Muscle layer of duodenum (tissue), 2 donors: Measurements from ENCODE around the gene DDX11.
A peak's percentile ranks its signal among the peaks of the same experiment; 100 is the strongest.
"Not testable (repeated sequence)": the region's sequence is repeated elsewhere in the genome, so short reads cannot be mapped to it uniquely, and the experiment has no call there.

Experiments used
- H3K27ac ChIP-seq: one replicate; pipeline ENCODE4 v1.7.0; 2013; ENCODE audit warnings: mild to moderate bottlenecking, low read length
- H3K27me3 ChIP-seq: one replicate; pipeline ENCODE4 v1.7.0; 2013; ENCODE audit warnings: low read depth, mild to moderate bottlenecking, control low read depth, low read length
- H3K36me3 ChIP-seq, 2 donors: one replicate each; pipeline ENCODE4 v1.7.0; 2013; ENCODE audit warnings: low read length in 2 of 2, control low read depth in 1 of 2, mild to moderate bottlenecking in 1 of 2; ENCODE audit not compliant: insufficient read depth in 2 of 2, control insufficient read depth in 1 of 2
- H3K4me1 ChIP-seq, 2 donors: one replicate each; pipeline ENCODE4 v1.7.0; 2013; ENCODE audit warnings: low read length in 2 of 2, mild to moderate bottlenecking in 2 of 2, control low read depth in 1 of 2, moderate library complexity in 1 of 2; ENCODE audit not compliant: insufficient read depth in 2 of 2, control insufficient read depth in 1 of 2
- H3K4me3 ChIP-seq, 2 donors: one replicate each; pipeline ENCODE4 v1.7.0; 2013; ENCODE audit warnings: low read length in 2 of 2, low read depth in 1 of 2, mild to moderate bottlenecking in 1 of 2
- H3K9me3 ChIP-seq, 2 donors: one replicate each; pipeline ENCODE4 v1.7.0; 2013; ENCODE audit warnings: low read length in 2 of 2, control low read depth in 1 of 2, mild to moderate bottlenecking in 1 of 2; ENCODE audit not compliant: control insufficient read depth in 1 of 2
- donor health status: healthy.

Gene DDX11

DNA sequence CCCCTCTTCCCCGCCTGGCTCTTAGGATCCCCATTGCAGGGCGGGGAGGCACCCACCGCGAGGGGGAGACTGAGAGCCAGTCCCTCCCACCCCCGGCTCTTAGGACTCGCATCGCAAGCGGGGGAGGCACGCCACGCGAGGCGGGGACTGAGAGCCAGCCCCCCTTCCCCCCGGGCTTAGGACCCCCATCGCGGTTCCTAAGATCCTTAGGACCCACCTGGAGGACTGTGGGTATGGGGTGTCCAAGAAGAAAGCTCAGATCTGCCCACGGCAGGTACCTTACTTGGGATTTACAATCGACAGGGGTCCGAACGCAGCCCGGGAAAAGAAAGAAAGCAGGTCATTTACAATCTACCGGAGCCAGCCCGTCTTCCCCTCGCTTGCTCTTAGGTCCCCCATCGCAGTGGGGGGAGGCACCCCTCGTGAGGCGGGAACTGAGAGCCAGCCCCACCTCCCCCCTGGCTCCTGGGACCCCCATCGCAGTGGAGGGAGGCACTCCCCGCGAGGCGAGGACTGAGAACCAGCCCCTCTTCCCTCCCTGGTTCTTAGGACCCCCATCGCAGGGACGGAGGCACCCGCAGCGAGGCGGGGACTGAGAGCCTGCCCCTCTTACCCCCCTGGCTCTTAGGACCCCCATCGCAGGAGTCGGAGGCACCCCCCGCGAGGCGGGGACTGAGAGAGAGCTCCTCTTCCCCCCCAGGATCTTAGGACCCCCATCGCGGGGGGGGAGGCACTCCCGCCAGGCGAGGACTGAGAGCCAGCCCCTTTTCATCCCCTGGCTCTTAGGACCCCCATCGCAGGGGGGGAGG lies 43.7 kb downstream of the DDX11 start:
- H3K4me3 ChIP-seq: peak overlapping the region; percentile 57 to 62
- no peak overlapping the region for H3K27ac ChIP-seq
- no peaks in the 10 kb centered on the region for H3K9me3 ChIP-seq
- peaks cover 16% of the 10 kb centered on the region for H3K27me3 ChIP-seq
- H3K36me3 ChIP-seq: no peaks in the 10 kb centered on the region
- H3K4me1 ChIP-seq: peaks cover 0 to 25% of the 10 kb centered on the region in 2 donors

DNA sequence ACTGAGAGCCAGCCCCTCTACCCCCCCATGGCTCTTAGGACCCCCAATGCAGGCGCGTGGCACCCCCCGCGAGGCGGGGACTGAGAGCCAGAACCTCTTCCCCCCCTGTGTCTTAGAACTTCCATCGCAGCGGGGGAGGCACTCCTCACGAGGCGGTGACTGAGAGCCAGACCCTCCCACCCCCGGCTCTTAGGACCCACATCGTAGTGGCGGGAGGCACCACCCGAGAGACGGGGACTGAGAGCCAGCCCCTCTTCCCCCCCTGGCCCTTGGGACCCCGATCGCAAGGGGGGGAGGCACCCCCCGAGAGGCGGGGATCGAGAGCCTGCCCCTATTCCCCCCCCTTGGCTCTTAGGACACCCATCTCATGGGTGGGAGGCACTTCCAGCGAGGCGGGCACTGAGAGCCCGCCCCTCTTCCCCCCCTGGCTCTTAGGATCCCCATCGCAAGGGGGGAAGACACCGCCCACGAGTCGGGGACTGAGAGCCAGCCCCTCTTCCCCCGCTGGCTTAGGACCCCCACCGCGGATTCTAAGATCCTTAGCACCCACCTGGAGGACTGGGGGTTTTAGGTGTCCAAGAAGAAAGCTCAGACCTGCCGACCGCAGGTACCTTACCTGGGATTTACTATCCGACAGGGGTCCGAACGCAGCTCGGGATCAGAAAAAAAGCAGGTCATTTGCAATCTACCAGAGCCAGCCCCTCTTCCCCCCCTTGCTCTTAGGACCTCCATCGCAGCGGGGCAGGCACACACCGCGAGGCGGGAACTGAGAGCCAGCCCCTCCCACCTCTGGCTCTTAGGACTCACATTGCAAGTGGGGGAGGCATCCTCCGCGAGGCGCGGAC lies 44.9 kb downstream of the DDX11 start:
- Histone ChIP-seq H3K4me3 (peak overlapping the region; percentile 21 to 57), H3K9me3 (no peaks in the 10 kb centered on the region), H3K27me3 (peaks cover 16% of the 10 kb centered on the region), H3K4me1 (peaks cover 0 to 25% of the 10 kb centered on the region in 2 donors), H3K36me3 (no peaks in the 10 kb centered on the region), H3K27ac (no peak overlapping the region)

DNA sequence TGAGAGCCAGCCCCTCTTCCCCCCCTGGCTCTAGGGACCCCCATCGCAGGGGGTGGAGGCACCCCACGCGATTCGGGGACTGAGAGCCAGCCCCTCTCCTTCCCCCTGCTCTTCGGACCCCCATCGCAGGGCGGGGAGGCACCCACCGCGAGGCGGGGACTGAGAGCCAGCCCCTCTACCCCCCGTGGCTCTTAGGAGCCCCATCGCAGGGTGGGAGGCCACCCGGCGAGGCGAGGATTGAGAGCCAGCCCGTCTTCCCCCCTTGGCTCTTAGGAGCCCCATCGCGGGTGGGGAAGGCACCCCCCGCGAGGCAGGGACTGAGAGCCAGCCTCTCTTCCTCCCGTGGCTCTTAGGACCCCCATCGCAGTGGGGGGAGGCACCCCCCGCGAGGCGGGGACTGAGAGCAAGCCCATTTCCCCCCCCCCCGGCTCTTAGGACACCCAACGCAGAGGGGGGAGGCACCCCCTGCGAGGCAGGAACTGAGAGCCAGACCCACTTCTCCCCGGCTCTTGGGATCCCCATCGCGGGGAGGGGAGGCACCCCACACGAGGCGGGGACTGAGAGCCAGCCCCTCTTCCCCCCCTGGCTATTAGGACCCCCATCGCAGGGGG lies 45.6 kb downstream of the DDX11 start:
- peaks cover 16% of the 10 kb centered on the region for H3K27me3 ChIP-seq
- H3K36me3 ChIP-seq: no peaks in the 10 kb centered on the region
- no peaks in the 10 kb centered on the region for H3K9me3 ChIP-seq
- H3K4me1 ChIP-seq: peaks cover 0 to 25% of the 10 kb centered on the region in 2 donors
- peak overlapping the region in 1 of 2 donors; percentile 57 for H3K4me3 ChIP-seq
- no peak overlapping the region for H3K27ac ChIP-seq

DNA sequence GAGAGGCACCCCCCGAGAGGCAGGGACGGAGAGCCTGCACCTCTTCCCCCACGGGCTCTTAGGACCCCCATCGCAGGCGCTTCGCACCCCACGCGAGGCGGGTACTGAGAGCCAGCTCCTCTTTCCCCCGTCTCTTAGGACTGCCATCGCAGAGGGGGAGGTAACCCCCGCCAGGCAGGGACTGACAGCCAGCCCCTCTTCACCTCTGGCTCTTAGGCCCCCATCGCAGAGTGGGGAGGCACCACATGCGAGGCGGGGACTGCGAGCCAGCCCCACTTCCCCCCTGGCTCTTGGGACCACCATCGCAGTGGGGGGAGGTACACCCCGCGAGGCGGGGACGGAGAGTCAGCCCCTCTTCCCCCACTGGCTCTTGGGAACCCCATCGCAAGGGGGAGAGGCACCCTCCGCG lies 46.1 kb downstream of the DDX11 start:
- H3K4me3 ChIP-seq: peak overlapping the region in 1 of 2 donors; percentile 57
- peaks cover 16% of the 10 kb centered on the region for H3K27me3 ChIP-seq
- H3K4me1 ChIP-seq: peaks cover 0 to 25% of the 10 kb centered on the region in 2 donors
- H3K27ac ChIP-seq: no peak overlapping the region
- H3K36me3 ChIP-seq: no peaks in the 10 kb centered on the region
- no peaks in the 10 kb centered on the region for H3K9me3 ChIP-seq

DNA sequence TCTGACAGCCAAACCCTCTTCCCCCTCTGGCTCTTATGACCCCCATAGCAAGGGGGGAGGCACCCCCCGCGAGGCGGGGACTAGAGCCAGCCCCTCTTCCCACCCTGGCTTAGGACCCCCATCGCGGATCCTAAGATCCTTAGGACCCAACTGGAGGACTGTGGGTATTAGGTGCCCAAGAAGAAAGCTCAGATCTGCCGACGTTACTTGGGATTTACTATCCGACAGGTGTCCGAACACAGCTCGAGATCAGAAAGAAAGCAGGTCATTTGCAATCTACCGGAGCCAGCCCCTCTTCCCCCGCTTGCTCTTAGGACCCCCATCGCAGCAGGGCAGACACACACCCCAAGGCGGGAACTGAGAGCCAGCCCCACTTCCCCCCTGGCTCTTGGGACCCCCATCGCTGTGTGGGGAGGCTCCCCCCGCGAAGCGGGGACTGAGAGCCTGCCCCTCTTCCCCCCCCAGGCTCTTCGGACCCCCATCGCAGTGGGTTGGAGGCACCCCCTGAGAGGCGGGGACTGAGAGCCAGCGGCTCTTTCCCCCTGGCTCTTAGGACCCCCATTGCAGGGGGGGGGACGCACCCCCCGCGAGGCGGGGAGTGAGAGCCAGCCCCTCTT lies 46.8 kb downstream of the DDX11 start:
- no peak overlapping the region for H3K4me3 ChIP-seq

DNA sequence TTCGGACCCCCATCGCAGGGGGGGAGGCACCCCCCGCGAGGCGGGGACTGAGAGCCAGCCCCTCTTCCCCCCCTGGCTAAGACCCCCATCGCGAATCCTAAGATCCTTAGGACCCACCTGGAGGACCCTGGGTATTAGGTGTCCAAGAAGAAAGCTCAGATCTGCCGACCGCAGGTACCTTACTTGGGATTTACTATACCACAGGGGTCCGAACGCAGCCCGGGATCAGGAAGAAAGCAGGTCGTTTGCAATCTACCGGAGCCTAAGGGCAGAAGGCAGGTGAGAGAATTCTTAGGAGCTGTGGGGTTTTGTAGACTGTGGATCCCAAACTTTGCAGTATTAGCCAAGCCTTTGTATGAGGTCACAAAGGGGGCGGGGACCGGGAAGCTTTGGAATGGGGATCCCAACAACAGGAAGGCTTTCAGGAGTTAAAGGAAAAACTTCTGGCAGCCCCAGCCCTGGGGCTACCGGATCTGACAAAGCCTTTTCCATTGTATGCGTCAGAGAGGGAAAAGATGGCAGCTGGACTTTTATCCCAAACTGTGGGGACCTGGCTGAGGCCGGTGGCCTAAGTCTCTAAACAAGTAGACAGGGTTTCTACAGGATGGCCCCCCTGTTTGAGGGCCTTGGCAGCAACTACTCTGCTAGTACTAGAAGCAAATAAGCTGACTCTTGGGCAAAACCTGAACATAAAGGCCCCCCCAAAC lies 47.5 kb downstream of the DDX11 start:
- H3K36me3 ChIP-seq, H3K9me3 ChIP-seq, H3K27ac ChIP-seq, H3K4me3 ChIP-seq: not testable (repeated sequence)
- peaks cover 0 to 25% of the 10 kb centered on the region in 2 donors for H3K4me1 ChIP-seq
- peaks cover 16% of the 10 kb centered on the region for H3K27me3 ChIP-seq

More for the DNA sequence above, 46.8 kb downstream of the DDX11 start:
- Histone ChIP-seq H3K4me1 (peaks cover 0 to 25% of the 10 kb centered on the region in 2 donors), H3K27me3 (peaks cover 16% of the 10 kb centered on the region), H3K9me3 (no peaks in the 10 kb centered on the region), H3K27ac (no peak overlapping the region), H3K36me3 (no peaks in the 10 kb centered on the region)

DNA sequence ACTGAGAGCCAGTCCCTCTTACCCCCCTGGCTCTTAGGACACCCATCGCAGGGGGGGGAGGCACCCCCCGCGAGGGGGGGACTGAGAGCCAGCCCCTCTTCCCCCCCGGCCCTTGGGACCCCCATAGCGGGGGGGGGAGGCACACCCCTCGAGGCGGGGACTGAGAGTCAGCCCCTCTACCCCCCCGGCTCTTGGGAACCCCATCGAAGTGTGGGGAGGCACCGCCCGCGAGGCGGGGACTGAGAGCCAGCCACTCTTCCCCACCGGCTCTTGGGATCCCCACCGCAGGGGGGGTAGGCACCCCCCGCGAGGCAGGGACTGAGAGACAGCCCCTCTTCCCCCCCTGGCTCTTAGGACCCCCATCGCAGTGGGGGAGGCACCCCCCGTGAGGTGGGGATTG lies 48.8 kb downstream of the DDX11 start:
- Histone ChIP-seq H3K27ac (no peak overlapping the region), H3K4me1 (peaks cover 0 to 21% of the 10 kb centered on the region in 2 donors), H3K27me3 (peaks cover 16% of the 10 kb centered on the region), H3K4me3 (no peak overlapping the region), H3K36me3 (no peaks in the 10 kb centered on the region), H3K9me3 (no peaks in the 10 kb centered on the region)

DNA sequence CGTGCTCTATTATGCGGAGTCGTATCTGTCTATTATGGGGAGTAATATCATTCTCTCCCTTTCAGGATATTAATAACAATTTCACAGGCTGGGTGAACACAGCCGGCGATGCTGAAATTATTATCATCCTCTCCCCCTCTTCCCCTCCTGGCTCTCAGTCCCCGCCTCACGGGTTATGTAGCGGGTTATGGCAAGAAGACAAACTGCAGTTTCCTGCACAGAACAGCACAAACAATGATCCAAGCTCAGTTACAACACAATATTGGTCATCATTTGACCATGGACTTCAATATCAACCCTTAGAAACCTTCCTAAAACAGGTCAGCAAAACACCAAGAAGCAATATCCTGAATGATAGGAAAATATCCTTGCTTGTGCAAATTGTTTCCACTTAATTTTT lies 50.5 kb downstream of the DDX11 start:
- H3K27me3 ChIP-seq, H3K27ac ChIP-seq, H3K9me3 ChIP-seq, H3K4me1 ChIP-seq, H3K36me3 ChIP-seq, H3K4me3 ChIP-seq: not testable (repeated sequence)

DNA sequence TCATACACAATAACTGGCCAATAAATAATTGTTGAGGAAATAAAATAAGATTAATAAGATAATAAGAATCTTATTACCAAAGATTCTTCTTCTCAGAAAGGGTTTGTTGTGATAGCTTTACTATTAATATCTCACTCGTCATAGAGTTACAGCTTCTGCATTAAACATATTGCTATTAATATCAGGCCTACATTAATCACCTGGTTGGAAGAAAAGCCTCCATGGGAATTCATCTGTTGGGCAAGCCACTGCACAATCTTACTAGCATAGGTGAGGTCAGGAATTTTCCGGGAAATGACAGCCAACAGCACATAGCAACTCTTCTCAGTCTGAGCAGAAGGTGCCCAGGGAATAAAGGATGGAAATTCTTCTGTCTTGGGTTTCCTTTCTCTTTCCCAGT lies 51.5 kb downstream of the DDX11 start:
- not testable (repeated sequence) for H3K36me3 ChIP-seq, H3K4me3 ChIP-seq, H3K27ac ChIP-seq, H3K27me3 ChIP-seq, H3K4me1 ChIP-seq, H3K9me3 ChIP-seq

DNA sequence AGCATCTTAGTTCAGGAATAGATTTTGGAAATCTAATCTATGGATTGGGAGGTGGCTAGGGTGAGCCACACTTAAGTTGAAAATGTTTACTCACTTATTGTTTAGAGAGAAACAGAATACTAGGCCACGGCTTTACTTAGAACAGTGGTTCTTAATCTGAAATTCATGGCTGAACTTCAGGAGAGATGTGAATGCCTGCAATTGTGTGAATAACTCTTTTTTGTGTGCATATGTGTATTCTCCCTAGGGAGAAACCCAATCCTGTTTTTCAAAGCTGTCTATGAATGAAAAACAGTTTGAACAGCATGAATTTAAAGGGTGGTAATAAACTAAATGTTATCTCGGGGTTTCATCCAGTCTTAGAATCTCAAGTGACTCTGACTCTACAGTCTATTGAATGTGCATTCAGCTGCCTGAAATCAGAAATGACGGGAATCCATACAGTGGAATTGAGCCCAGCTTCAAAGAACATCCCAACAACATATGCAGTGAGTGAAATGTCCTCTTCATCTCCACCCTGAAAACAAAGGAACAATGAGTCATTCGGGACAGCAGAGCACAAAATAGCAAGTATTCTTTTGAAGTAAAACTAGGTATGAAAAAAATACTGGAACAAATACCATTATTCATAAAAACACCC lies 53.7 kb downstream of the DDX11 start:
- H3K27me3 ChIP-seq, H3K4me1 ChIP-seq, H3K4me3 ChIP-seq, H3K9me3 ChIP-seq, H3K36me3 ChIP-seq, H3K27ac ChIP-seq: not testable (repeated sequence)
